NCI-H2196 treated with DMSO at 0.1 percent for 48 hours (cell line): ENCODE results near the gene EML6.

ENCODE experiments used
- DNase-seq: peaks from one replicate; lab custom pipeline; 2025; ENCODE audit not compliant: unreplicated experiment; lab: John Stamatoyannopoulos, UW

Gene EML6

DNA sequence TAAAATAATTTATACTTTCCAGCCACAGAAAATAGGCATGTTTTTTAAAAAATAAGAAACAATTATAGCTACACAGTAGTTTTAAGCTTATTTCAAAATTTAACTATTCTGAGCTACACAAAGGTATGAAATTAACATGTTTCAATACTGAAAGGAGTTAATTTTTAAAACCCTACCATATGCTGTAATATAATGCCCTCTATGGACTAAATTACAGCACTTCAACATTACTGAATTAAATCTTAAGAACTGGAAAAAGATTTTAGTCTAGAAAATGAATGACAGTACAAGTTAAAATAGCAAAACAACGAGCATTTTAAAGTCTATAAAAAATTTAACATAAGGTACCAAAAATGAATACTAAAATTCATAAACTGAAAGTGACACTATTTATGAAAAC is 290.5 kb downstream of the EML6 start:
- DNase-seq, result no peak

GRCh38 chr2:55014962-55015939 is 291.8 kb downstream of the EML6 start:
- no peak for DNase-seq

DNA sequence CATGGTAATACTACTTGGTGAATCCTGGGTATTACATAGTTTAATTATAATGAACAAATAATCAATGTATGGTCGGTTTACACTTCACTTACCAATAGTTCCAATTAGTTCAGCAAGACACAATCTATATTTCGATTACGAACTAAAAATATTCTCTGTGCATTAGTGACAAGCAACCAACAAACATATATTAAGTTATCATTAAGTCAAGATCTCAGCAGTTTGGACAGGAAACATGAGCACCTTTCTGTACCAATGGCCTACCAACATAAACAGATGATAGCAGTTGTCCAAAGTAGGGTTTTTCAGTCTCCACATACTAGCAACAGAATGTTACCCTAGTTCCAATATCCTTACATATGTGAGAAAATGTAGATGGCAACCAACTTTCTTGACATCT is 294.0 kb downstream of the EML6 start:
- DNase-seq, result no peak

DNA sequence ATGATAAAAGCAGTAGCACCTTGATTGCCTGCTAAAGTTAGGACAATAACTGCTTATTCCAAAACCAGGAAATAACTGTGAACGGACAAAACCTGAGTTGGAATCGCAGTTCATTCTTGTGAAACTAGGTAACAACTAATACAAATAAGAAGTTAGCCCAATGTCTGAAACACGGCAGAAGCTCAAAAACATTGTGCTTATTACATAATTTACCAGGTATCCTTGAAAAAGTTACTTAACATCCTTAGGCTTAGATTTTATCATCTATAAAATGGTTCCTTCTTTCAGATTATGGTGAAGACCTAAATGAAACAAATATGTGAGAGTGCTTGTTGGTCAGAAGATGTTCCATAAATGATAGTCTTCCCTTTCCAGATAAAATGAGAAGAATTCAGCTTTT is 294.4 kb downstream of the EML6 start:
- DNase-seq, result no peak

GRCh38 chr2:55018619-55019018 is 295.2 kb downstream of the EML6 start:
- DNase-seq, result no peak

DNA sequence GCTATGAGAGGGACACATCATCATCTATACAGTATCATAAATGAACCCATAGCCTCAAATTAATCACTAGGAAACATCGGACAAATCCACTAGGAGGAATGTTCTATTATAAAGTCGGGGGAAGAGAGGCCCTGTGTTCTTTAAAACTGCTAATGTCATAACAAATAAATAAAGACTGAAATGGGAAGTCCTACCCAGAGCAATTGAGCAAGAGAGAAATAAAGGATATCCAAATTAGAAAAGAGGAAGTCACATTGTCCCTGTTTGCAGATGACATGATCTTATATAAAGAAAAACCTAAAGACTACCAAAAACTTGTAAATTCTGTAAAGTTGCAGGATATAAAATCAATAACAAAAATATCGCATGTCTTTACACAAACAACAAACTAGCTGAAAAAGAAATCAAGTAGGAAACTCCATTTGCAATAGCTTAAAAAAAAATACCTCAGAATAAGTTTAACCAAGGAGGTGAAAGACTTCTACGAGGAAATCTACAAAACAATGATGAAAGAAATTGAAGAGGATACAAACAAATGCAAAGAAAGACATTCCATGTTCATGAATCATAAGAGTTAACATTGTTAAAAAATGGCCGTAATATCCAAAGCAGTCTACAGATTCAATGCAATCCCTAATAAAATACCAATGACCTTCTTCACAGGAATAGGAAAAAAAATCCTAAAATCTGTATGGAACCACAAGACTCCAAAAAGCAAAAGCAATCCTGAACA is 296.2 kb downstream of the EML6 start:
- no peak for DNase-seq
